M059J (cell line): ENCODE results near the gene MRPL27. TPM values are rescaled to one million over a fixed set of nuclear protein-coding genes. Genes with fewer than 3 reads are reported as not detected.

Experiments
- total RNA-seq: library from RNA; depleted of rRNA; stranded (reverse); fragments of >200 nt; shearing (Covaris generic); gene quantifications from 2 replicates; pipeline ENCODE4 v1.2.3, GENCODE V29; 2014; rRNA removed

The MRPL27 gene
- total RNA-seq, 1 experiment from 2014 or later = 89.9 TPM

Other genes starting within 250 kb of the MRPL27 start
- gene SAMD14, start 243.0 kb downstream of the MRPL27 start, total RNA-seq = 0.22 and 0.49 TPM in 2 replicates
- 14.6 and 36.1 TPM in 2 replicates for gene PPP1R9B, start 222.5 kb downstream of the MRPL27 start, total RNA-seq
- not detected in 2 replicates for gene SGCA, start 207.2 kb downstream of the MRPL27 start, total RNA-seq
- gene COL1A1, start 171.6 kb downstream of the MRPL27 start, total RNA-seq = 41.9 and 81.3 TPM in 2 replicates
- 0.99 and 5.2 TPM in 2 replicates for gene TMEM92, start 98.7 kb downstream of the MRPL27 start, total RNA-seq
- gene XYLT2, start 27.1 kb downstream of the MRPL27 start, total RNA-seq = 17.8 and 37.4 TPM in 2 replicates
- 6.1 and 9.6 TPM in 2 replicates for gene EME1, start within 50 bp of the MRPL27 start, total RNA-seq
- gene LRRC59, start 24.3 kb upstream of the MRPL27 start, total RNA-seq = 213 and 250 TPM in 2 replicates
- gene ACSF2, start 53.0 kb upstream of the MRPL27 start, total RNA-seq = 23.4 and 29.1 TPM in 2 replicates
- gene CHAD, start 95.7 kb upstream of the MRPL27 start, total RNA-seq = not detected in 2 replicates
- gene RSAD1, start 105.7 kb upstream of the MRPL27 start, total RNA-seq = 9.8 and 14.1 TPM in 2 replicates
- gene MYCBPAP, start 135.3 kb upstream of the MRPL27 start, total RNA-seq = 0.12 TPM in 1 of 2 replicates, not detected in the other
- gene EPN3, start 159.6 kb upstream of the MRPL27 start, total RNA-seq = 0.74 TPM in 1 of 2 replicates, not detected in the other
- gene SPATA20, start 174.0 kb upstream of the MRPL27 start, total RNA-seq = 23.1 and 60.5 TPM in 2 replicates
- gene CACNA1G, start 187.5 kb upstream of the MRPL27 start, total RNA-seq = 0.15 TPM in 1 of 2 replicates, not detected in the other